Glutamatergic neuron (in vitro differentiated cells): Measurements from ENCODE around the gene GARIN5B. TPM values are rescaled to one million over a fixed set of nuclear protein-coding genes. Genes with fewer than 3 reads are reported as not detected.

Experiments
- DNase-seq: peaks from one replicate; pipeline ENCODE4 v3.0.0; 2022
- H3K27ac Mint-ChIP-seq: one replicate; pipeline ENCODE4 v1.8.0; 2020; ENCODE audit warnings: mild to moderate bottlenecking, mixed read lengths, inconsistent platforms; ENCODE audit not compliant: unreplicated experiment
- H3K27me3 Mint-ChIP-seq: one replicate; pipeline ENCODE4 v1.8.0; 2020; ENCODE audit warnings: mild to moderate bottlenecking, moderate library complexity, mixed read lengths, inconsistent platforms; ENCODE audit not compliant: unreplicated experiment
- H3K36me3 Mint-ChIP-seq: one replicate; pipeline ENCODE4 v1.8.0; 2020; ENCODE audit warnings: mild to moderate bottlenecking, mixed read lengths, inconsistent platforms; ENCODE audit not compliant: unreplicated experiment
- H3K4me1 Mint-ChIP-seq: one replicate; pipeline ENCODE4 v1.8.0; 2020; ENCODE audit warnings: mild to moderate bottlenecking, low read depth, mixed read lengths, inconsistent platforms; ENCODE audit not compliant: unreplicated experiment
- H3K4me3 Mint-ChIP-seq: one replicate; pipeline ENCODE4 v1.8.0; 2020; ENCODE audit warnings: mild to moderate bottlenecking, mixed read lengths, inconsistent platforms; ENCODE audit not compliant: unreplicated experiment
- H3K9me3 Mint-ChIP-seq: one replicate; pipeline ENCODE4 v1.8.0; 2020; ENCODE audit warnings: mild to moderate bottlenecking, moderate library complexity, mixed read lengths, inconsistent platforms; ENCODE audit not compliant: unreplicated experiment
- total RNA-seq: library from RNA; stranded (reverse); fragmentation: NEBNext Ultra II Directional; extraction: Animal tissue kit (Norgen Biotek cat#: 25700); gene quantifications from one replicate; pipeline ENCODE4 v1.2.1, GENCODE V29; 2021; ENCODE audit not compliant: unreplicated experiment
- TF ChIP-seq, protein P1 (sequence below): fragments of 200-600 bp; sonication (generic); IDR thresholded peaks from one replicate; pipeline ENCODE4 v1.5.0; 2021; ENCODE audit not compliant: partially characterized antibody, unreplicated experiment

Gene GARIN5B
- total RNA-seq, 1 donor from 2014 or later: 0.17 TPM

DNA sequence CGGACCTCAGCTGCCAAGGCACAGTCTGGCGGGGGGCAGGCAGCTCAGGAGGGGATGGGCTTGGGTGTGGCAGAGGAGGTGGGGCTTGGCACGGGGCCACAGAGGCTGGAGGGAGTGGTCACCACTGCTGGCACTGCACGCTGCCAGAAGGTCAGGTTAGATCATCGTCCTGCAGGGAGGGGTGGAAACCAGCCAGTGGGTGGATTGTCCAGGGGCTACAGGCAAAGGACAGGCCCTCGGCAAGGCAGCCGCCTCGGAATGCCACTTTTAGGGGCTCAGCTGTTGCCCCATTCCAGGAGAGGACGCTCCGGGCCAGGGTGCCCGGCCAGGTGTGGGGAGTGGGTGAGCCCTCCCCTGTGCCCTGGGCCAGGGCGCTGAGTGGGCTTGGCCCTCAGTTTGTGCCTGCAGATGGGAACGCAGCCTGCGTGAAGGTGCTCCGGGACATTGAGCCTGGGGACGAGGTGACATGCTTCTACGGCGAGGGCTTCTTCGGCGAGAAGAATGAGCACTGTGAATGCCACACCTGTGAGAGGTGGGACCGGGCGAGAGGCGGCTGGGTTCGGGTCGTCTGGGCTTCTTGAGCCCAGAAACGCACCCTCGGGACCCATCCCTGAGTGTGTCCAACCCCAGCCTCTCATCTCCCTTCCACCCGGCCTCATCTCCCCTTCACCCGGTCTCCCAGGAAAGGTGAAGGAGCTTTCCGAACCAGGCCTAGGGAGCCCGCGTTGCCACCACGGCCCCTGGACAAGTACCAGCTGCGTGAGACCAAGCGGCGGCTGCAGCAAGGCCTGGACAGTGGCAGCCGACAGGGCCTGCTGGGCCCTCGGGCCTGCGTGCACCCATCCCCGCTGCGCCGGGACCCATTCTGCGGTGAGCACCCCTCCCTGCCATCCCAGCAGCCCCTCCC, 17.0 kb downstream of the GARIN5B start:
- Mint-ChIP-seq H3K9me3 (peaks cover 6% of the 10 kb centered on the region), H3K27me3 (peaks cover 10% of the 10 kb centered on the region), H3K27ac (peak overlapping the region; percentile 81), H3K4me3 (no peak overlapping the region), H3K4me1 (peaks cover 31% of the 10 kb centered on the region), H3K36me3 (no peaks in the 10 kb centered on the region)
- peak; percentile 59 for DNase-seq
- TF ChIP-seq, protein P1, sequence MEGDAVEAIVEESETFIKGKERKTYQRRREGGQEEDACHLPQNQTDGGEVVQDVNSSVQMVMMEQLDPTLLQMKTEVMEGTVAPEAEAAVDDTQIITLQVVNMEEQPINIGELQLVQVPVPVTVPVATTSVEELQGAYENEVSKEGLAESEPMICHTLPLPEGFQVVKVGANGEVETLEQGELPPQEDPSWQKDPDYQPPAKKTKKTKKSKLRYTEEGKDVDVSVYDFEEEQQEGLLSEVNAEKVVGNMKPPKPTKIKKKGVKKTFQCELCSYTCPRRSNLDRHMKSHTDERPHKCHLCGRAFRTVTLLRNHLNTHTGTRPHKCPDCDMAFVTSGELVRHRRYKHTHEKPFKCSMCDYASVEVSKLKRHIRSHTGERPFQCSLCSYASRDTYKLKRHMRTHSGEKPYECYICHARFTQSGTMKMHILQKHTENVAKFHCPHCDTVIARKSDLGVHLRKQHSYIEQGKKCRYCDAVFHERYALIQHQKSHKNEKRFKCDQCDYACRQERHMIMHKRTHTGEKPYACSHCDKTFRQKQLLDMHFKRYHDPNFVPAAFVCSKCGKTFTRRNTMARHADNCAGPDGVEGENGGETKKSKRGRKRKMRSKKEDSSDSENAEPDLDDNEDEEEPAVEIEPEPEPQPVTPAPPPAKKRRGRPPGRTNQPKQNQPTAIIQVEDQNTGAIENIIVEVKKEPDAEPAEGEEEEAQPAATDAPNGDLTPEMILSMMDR: no peak

DNA sequence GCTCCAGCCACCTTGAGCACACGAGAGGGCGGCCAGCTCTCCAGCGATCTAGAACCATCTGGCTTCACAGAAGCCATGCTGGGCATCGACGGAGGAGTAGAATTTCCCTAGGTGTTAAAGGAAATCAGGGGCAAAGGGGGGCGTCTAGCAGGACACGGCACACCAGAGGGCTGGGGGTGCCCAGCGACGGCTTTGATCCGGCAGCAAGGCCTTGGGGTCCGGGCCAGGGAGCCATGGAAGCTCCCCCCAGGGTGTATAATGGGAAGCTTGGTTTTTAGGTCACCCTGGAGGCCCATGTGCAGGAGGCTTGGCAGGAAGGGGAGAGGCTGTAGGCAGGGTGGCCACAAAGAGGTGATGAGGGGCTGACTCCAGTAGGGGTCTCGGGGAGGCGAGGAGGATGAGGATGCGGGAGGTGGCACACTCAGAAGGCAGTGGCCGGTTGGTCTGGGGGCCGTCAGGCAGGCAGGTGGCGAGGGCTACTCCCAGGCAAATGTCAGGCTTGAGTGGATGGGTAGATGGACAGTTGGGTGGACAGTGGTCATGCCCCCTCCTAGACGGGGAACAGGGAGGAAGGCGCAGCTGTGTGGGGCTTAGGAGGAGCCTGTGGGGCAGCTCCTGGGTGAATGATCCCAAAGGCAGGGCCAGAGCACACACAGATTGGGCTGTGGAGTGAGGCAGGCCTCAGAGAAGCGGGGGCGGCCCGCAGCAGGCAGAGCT, 17.8 kb downstream of the GARIN5B start:
- DNase-seq: no peak
- peaks cover 3% of the 10 kb centered on the region for H3K9me3 Mint-ChIP-seq
- TF ChIP-seq, protein P1: no peak
- no peaks in the 10 kb centered on the region for H3K36me3 Mint-ChIP-seq
- H3K27me3 Mint-ChIP-seq: peaks cover 8% of the 10 kb centered on the region
- H3K27ac Mint-ChIP-seq: peak overlapping the region; percentile 81
- peak overlapping the region; percentile 63 for H3K4me3 Mint-ChIP-seq
- peaks cover 29% of the 10 kb centered on the region for H3K4me1 Mint-ChIP-seq

GRCh38 chr19:55344444-55344843, 18.6 kb downstream of the GARIN5B start:
- Mint-ChIP-seq H3K4me3 (no peak overlapping the region), H3K36me3 (peaks cover 3% of the 10 kb centered on the region), H3K27ac (no peak overlapping the region), H3K4me1 (peaks cover 29% of the 10 kb centered on the region), H3K27me3 (peaks cover 11% of the 10 kb centered on the region), H3K9me3 (peaks cover 6% of the 10 kb centered on the region)
- TF ChIP-seq, protein P1: no peak
- DNase-seq: no peak

GRCh38 chr19:55341595-55342531, 21.2 kb downstream of the GARIN5B start:
- TF ChIP-seq, protein P1: no peak
- H3K27me3 Mint-ChIP-seq: peaks cover 24% of the 10 kb centered on the region
- peaks cover 17% of the 10 kb centered on the region for H3K4me1 Mint-ChIP-seq
- H3K36me3 Mint-ChIP-seq: peaks cover 3% of the 10 kb centered on the region
- H3K9me3 Mint-ChIP-seq: peaks cover 13% of the 10 kb centered on the region
- no peak for DNase-seq
- peak overlapping the region; percentile 15 for H3K27ac Mint-ChIP-seq
- peak overlapping the region; percentile 87 for H3K4me3 Mint-ChIP-seq
